Gastrocnemius medialis (tissue), 4 donors: ENCODE data around the gene KLHL40.

Experiments used
- CTCF ChIP-seq, 5 experiments: fragments of 450-650 bp in 3 of 5; fragments of 200-600 bp in 2 of 5; sonication (generic) in 2 of 5; IDR thresholded peaks in 4 of 5; conservative IDR thresholded peaks in 1 of 5; 1 replicate in 4 of 5; 2 replicates in 1 of 5; pipeline ENCODE4 v1.5.1; 2016 to 2019; ENCODE audit warnings: antibody characterized with exemption in 5 of 5, mild to moderate bottlenecking in 3 of 5, moderate library complexity in 3 of 5
- POLR2A ChIP-seq, 2 donors: fragments of 450-650 bp; IDR thresholded peaks; one replicate each; pipeline ENCODE4 v1.6.1; 2017; ENCODE audit warnings: antibody characterized with exemption in 2 of 2, mild to moderate bottlenecking in 2 of 2, moderate library complexity in 2 of 2

GRCh38 chr3:42653303-42653559 lies 32.1 kb upstream of the KLHL40 start:
- TF ChIP-seq CTCF (IDR thresholded peaks at IDR 0.05 in 4 of 5, conservative IDR thresholded peaks at IDR 0.05 in 1 of 5), result no peak
- no peak for TF ChIP-seq POLR2A (IDR thresholded peaks at IDR 0.05)
